Islet precursor cell (in vitro differentiated cells): Measurements from ENCODE around the gene PTPRG.
"Not testable (repeated sequence)": the region's sequence is repeated elsewhere in the genome, so short reads cannot be mapped to it uniquely, and the experiment has no call there.

Experiments
- DNase-seq: peaks from one replicate; pipeline ENCODE4 v3.0.0-alpha.2; 2018

Gene PTPRG

DNA sequence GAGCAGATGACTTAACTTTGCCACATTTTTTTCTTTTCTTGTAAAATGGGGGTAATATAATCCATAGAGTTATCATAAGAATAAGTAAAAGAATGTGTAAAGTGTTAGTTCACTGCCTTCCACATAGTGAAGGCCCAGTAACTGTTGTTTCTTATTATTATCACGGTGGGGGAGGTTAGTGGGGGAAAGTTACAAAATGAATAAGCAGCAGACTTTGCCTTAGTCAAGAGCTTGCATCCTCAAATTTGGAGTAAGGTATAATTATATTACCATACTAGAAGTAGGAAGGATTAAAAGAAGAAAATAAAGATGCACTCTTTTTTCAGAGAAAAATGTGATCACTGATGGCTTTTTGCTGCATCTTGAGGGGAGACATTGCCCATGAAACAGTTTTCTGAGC lies 247.6 kb downstream of the PTPRG start:
- DNase-seq: no peak

DNA sequence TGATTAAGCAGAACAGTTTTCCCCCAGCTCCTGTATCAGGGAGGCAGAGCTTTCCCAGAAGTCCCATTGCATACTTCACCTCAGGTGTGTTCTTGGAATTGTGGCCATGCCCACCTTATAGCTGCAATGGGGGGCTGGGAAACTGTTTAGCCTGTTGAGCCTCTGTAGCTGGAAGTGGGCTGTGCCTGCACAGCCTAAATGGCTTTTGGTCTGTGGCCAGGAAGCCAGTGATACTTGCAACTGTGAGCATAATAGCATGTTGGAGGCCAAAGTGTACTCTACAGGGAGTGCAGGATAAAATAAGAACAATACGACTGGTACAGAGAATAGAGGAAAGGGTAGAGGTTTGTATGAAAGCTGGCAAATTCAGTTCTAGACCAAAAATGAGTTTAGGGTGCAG lies 248.5 kb downstream of the PTPRG start:
- DNase-seq: no peak

DNA sequence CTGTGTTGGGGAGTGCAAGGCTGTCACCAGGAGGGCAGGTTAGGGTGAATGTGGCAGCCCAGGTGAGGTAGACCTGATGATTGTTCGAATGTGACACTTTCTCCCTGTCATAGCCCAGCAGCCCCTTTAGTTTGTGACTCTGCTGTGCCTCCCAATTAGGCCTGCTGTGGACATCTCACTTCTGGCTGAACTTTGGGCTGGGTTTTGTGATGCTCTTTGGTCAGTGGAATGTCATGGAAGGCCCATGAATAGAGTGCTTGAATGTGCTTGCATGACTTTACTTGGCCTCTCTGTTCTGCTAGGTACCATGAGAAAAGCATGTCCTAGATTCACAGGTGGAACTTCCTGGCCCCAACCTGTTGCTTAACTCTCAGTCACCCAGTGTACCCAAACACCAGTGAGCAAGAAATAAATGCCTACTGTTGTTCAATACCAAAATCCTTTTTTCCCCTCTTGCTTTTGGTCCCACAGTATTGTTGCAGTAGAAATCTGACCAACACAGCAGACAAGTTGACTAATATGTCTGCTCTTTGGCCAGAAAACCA lies 249.7 kb downstream of the PTPRG start:
- DNase-seq: no peak

DNA sequence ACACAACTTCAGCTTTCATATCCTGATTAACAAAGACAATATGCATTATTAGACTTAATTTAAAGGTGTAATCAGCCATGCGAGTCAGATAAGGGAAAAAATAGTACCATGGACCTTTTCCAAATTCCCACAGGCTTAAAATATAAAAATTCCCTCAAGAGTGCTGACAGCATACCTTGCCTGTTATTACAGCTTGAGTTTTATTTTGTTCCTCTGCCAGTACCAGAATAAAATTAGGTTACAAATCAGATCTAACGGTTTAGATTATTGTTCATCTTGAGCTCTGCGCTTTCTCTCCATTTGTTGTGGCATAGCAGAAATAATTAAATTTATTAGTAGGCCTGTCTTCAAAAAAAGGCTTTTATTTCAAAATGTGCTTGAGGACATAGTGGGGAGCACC lies 250.3 kb downstream of the PTPRG start:
- DNase-seq: no peak

DNA sequence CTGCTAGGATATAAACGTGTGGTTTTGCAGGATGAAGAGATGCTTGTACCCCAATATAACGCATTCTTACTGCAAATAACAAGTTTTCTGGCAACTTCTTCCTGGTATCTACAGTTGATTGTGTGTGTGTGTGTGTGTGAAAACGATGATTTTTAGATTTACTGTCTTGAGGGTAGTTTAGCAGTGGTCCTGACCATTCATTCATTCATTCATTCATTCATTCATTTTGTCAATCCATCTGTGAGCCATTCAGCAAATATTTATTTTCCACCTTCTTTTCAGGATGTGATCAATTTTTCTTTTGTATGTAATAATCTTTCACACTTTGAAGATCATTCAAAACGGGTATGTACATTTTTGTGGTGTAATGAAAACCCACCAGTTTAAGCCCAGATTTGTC lies 250.7 kb downstream of the PTPRG start:
- DNase-seq: no peak

DNA sequence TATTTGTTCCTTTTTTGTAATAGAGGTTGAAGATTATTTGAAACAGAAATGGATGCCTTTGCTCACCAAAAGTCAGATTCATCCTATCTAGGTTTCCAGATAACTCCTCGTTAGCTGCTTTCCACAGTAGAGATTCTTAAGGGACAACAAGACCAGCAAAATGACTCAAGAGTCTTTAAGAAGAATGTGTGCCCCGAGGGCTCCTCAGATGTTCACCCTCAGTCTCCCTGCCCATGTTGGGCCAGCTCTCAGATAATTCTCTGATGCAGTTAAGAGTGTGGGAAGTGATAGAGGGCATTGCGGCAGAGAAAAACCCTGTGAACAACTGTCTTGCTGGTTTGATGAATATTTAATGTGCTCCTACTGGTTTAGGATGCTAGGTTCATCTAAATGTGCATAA lies 251.1 kb downstream of the PTPRG start:
- peak; percentile 74 for DNase-seq

DNA sequence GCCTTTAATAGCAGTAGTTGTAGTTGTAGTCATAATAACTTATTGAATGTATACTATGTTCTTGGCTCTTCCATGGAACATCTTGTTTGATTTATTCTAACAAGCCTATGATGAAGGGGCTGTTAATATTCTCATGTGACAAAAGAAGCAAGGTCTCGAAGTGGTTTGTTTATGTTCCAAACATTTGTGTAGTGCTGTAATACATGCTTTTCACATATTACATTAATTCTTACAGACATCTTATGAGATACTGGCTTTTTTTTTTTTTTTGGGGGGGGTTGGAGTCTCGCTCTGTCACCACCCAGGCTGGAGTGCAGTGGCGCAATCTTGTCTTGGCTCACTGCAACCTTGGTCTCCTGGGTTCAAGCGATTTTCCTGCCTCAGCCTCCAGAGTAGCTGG lies 252.3 kb downstream of the PTPRG start:
- DNase-seq: no peak

DNA sequence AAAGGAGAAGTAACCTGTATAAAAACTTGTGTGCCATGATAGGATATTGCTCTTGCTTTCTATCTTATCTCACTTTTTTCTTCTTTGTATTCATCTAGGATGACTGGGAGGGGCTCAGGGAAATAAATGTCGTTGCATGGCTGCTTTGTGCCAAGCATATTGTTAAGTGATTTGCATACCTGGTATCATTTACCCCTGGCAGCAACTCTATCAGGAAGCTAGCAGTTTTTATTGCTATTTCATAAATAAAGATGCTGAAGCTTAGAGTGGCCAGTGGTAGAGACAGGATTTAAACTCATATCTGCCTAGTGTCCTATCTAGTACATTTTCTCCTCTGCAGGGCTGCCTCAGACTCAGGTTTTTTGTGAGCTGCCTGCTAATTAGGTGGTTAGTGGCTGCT lies 253.3 kb downstream of the PTPRG start:
- DNase-seq: no peak

DNA sequence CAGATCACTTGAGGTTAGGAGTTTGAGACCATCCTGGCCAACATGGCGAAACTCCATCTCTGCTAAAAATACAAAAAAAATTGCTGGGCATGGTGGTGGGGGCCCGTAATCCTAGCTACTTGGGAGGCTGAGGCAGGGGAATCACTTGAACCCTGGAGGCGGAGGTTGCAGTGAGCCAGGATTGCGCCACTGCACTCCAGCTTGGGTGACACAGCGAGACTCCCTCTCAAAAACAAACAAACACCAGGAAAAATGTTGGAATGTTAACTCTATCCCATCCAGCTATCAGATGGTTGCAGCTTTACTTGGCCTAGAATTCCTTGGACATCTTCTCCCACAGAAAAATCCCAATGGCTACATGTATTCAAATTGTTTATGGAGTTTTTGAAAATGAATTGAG lies 254.9 kb downstream of the PTPRG start:
- DNase-seq: not testable (repeated sequence)

DNA sequence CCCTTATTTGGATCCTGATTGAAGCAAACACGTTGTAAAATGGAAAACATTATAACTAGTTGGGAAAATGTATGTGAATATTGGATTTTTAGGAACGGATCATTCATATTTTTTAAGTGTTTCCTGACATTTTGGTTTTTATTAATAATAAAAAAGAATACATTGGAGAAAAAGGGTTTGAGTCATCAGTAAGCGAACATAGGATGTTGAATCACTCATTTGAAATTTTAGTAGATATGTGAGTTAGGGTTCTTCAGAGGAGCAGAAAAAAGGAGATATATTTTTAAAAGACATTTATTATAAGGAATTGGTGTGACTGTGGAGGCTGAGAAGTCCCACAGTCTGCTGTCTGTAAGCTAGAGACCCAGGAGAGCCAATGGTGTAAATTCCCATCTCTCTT lies 258.5 kb downstream of the PTPRG start:
- no peak for DNase-seq

DNA sequence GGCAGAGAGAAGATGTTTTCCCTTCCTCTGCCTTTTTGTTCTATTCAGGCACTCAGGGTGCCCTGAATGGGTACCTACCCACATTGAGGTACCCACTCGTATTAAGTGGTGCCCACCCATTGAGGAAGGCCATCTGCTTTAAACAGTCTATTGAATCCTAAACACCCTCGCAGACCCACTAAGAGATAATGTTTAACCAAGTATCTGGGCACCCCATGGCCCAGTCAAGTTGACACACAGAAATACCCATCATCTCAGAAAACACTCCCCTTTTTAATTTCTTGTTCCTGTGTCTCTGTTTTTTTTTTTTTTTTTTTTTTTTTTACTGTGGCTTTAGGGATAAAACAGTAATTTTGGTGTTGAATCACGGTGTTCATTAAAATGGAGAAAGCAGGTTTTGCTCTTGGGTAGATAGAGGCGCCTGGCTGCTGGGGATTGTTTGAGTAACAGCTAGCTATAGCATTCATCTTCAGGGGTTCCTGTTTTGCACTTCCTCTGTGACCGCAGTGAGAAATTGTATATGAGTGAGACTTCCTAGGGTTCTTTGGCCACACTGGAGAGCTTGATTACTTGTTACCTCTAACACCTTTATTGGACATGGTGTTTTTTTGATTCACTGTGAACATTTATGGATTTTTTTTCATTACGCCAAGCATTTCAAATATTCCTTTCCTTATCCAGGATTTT lies 259.1 kb downstream of the PTPRG start:
- DNase-seq: no peak

DNA sequence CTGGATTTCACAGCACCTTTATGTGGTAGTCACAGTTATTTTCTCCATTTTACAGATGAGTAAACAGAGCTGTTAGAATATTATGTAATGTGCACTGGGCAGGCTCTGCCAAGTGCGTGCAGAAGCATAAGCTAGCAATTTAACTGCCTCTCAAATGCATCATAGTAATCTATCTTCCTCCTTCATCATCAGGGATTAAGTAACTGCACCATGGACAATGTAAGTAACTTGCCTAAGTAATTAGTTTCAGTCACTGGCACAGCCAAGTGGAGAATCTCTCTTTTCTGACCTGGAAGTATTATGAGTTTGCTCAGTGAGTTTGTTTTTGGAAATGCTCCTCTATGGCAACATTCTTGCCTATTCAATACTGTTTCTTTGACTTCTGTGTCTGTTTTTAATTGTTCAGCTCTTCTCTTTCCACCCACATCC lies 260.5 kb downstream of the PTPRG start:
- DNase-seq: no peak

DNA sequence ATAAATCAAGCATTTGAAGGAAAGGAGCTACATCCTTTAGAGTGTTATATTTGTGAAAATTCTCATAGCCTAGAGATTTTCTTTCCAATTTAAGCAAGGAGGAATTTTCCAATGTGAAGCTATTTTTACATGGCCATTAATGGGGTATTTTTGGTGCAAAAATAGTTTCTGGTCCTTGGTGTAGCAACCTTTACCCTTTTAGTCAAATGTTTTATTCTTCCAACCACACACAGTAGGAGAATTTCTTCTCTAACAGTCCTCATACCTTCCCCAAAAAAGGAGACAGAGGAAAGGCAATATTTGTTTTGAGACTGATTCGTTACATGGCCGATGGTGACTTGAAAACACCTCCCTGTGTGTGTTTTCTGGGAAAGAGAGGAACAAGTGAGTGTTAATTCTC lies 261.2 kb downstream of the PTPRG start:
- DNase-seq: no peak

DNA sequence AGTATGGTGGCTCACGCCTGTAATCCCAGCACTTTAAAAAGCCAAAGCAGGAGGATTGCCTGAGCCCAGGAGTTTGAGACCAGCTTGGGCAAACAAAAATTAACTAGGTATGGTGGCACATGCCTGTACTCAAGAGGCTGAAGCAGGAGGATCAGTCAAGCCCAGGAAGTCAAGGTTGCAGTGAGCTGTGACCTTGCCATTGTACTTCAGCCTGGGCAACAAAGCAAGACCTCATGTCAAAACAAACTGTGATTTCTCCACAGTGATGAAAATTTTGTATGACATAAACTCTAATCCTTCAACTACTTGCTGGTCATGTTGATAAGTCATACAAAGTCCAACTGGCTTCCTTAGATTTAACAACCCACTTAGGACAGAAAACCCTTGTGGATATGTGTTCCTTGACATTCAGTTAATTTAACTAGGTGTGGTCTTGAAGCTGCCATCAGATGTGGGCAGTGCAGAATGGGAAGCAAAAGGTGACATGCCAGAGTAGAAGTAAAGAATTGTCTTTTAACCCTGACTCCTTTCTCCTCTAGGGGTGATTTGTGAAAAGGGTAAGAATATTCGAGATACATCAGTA lies 263.3 kb downstream of the PTPRG start:
- no peak for DNase-seq

DNA sequence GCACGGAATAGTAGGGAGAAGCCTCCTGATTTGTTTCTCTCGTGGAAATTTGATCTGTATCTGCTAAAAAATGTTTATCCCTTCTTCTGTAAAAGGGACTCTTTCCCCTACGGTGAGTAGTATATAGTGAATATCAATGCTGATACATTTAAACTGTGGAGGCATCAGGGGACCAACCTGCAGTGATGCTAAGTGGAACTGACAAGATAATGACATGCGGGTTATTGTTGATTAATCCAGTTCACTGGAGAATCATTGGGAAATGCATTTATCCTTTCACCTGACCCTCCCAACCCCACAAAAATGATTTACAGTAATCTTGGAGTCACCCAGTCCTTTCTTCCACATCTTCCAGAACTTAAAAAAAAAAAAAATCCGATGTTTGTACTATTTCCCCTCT lies 264.8 kb downstream of the PTPRG start:
- no peak for DNase-seq

DNA sequence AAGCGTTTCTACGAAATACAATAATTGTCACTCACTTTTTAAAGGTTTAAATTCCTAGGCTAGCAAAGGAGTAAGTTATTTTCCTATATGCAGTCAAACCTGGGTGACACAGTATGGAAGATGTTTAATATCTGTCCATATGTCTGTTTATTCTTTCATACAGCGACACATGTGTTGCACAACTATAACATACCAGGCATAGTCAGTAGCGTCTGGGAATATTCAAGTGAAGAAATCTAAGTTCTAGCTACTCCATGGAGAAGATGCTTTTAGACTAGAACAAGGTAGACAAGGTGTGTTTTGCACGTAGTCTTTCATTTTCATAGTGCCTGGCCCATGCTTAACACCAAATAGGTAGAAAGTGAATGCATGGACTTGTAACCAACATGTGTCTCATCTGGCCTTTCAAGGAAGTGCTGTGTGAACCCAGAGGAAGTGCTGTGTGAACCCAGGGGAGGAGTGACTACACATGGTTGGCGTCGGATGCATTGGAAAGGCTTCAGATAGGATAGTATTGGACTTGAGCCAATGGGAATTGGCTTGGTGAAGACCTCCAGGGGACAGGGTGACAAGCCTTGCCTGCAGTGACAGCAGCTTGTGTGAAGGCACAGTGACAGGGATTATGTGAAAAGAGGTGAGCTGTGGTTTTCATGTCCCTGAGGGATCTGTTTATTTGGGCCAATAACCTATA lies 267.0 kb downstream of the PTPRG start:
- DNase-seq: no peak

DNA sequence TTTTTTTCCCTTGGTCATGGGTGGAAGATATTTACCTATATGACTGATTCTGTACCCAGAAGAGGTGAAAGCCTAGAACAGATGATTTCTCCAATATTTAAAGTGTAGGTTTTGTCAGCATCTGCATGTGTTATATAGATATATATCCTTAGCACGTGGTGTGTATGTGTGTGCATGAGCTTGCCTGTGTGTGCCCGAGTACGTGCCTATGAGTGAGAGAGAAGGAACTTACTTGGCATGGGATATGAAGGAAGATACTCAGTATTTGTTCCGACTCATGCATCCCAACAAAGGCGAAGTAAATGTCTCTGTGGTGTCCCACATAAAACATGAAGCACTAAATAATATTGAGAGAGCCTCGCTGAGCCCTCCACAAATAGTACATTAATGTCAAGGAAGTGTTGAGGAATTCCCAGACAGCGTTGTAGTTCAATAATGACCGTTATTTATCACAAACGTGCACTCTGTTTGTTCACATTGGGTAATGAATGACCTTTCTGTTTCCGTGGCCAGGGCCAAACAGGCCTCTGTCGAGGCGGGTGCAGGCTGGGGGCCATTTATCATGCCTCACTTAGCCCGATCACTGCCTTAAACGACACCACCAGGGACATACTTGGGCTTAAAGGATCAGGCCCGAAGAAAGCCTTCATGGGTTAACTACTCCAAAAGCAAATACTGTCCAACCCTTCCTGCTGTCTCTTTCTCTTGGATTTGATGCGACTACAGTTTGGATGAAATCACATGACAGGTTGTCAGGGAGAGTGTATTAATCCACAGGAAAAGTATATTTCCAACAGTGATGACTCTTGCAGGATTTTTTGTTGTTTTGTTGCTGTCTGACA lies 267.7 kb downstream of the PTPRG start:
- peak; percentile 77 for DNase-seq

DNA sequence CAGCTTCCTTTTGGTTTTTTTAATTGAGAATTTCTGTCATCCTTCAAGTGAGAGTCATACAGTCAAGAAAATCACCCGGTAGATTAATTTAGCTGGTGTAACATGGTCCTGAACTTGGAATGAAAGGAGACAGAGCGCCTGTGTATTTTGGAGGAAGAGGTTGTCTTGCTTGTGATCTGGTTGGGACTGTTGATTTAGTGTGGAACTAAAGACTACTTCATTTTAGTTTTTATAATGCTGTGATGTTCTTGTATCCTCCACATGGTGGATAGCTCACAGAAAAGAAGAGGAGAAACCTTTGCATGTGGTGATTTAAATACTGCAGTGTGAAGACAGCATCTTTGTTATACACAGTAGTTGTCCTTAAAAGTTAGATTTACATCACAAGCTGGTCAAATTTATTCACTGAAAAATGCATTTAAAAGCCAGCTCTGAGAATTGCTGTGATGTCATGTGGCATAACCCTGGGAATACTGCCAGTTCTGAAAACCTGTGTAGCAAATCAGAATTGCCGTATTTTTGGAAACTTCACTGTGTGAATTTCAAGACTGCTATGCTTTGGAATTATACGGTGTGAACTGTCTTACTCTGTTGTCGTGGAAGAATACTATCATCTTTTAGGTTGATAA lies 268.5 kb downstream of the PTPRG start:
- no peak for DNase-seq

DNA sequence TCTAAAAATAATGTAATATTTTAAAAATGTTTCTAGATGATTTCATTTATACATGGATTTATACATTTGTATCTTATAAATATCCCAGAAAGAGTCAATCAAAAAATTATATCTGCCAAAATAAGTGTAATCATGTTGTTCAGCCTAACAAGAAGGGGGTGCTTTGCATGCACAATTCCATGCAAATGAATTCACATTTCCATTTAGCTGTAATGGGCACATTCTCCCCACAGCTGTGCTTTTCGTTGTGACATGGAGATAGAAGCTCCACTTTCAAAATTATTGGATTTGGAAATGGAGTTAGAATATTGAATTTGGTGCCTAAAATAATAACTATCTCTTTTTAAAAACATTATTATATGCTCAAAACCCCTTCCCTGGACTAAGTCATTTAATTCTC lies 270.6 kb downstream of the PTPRG start:
- DNase-seq: no peak

DNA sequence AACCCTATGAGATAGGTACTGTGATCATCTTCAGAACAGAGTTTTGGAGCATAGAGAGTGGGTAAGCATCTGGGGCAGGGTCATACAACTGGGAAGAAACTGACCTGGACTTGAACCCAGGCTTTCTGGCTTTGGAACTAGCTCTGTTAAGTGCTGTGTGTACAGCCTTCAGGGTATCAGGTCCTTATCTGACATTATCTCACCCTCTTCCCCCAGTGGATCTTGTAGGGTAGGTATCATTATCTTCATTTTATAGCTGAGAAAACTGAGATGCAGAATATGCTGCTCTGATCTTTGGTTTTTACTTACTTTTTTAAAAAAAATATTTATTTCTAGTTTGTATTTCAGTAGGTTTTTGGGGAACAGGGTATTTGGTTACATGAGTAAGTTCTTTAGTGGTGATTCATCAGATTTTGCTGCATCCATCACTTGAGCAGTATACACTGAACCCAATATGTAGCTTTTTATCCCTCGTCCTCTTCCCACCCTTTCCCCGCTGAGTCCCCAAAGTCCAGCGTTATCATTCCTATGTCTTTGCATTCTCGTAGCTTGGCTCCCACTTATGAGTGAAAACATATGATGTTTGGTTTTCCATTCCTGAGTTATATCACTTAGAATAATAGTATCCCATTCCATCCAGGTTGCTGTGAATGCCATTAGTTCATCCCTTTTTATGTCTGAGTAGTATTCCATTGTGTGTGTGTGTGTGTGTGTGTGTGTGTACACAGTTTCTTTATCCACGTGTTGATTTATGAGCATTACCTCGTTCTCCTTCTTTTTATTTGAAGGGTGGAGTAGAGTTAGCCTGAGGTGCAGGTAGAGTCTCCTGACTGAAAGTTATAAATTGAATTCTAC lies 271.2 kb downstream of the PTPRG start:
- no peak for DNase-seq

DNA sequence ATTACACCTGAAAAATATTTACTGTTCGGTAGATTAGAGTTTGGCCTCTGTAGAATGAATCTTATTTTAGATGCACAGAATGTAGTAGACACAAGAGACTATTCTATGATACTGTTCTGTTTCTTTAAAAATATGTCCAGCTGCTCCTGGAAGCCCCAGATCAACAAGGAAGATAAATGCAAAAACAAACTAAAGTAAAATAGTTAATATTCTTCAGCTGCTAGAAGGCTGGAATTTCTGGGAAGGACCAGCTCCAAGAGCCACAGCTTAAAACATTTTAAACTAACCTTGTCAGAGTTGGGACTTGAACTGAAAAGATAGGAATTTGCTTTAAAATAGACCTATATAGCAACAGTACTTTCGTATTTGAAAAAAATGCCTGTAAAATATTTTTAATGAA lies 277.9 kb downstream of the PTPRG start:
- DNase-seq: no peak
